ENCODE results near the gene COL6A1.

The COL6A1 gene

DNA sequence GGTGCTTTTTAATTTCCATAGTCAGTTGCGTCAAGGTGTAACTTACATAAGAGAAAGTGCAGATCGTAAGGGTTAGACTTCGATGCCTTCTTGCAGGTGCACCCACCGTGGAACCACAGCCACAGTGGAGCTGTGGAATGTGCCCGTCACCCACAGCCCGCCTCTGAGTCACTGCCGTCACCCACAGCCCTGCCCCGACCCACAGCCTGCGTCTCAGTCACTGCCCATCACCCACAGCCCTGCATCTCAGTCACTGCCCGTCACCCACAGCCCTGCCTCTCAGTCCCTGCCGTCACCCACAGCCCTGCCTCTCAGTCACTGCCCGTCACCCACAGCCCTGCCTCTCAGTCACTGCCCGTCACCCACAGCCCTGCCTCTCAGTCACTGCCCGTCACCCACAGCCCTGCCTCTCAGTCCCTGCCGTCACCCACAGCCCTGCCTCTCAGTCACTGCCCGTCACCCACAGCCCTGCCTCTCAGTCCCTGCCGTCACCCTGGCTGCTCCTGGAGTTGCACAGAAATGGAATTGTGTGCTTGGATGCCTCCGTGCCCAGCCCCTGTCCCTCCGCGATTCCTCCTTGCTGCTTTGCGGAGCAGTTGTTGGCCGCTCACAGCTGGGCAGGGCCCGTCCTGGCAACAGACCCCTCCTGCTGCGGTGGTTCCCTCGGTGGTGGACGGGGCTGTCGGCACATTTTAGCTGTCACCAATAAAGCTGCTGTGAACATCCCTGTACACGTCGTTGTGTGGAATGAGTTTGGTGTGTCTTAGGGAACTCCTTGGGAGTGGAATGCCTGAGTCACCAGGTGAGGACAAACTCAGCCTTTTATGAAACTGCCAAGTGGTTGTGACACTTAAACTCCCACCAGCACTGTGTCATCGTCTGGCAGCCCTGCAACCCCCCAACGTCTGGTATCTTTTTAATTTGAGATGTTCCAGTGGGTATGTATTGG is 71.4 kb downstream of the COL6A1 start:
- DNase-seq, result no peak

DNA sequence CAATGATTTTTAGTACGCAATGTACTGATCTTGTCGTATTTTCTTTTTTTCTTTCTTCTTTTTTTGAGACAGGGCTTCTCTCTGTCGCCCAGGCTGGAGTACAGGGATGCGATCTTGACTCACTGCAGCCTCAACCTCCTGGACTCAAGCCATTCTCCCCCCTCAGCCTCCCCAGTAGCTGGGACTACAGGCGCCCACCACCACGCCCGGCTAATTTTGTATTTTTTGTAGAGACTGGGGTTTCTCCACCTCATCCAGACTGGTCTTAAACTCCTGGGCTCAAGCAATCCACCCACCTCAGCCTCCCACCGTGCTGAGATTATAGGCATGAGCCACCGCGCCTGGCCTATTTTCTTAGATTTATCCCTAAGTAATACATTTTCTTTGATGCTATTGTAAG is 72.5 kb downstream of the COL6A1 start:
- no peak for DNase-seq

DNA sequence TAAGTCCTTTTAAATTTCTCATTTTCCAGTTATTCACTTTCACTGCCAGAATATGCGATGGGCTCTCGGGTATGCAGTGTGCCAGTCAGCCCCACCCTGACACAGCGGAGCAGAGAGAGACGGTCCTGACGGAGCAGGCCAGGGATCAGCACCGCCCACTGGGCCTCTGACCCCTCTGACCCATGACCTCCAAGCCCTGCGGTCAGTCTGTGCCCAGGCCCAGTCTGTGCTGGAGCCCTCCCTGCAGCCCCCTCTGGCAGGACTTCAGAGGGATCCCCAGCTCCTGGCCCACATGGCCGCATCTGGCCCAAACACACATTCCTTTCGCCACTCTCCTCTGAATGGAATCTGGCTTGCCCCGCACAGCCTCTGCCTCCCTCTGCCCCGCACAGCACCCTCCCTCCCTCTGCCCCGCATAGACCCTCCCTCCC is 72.9 kb downstream of the COL6A1 start:
- no peak for DNase-seq
